ENCODE data around the gene SALL3.

SALL3 gene

DNA sequence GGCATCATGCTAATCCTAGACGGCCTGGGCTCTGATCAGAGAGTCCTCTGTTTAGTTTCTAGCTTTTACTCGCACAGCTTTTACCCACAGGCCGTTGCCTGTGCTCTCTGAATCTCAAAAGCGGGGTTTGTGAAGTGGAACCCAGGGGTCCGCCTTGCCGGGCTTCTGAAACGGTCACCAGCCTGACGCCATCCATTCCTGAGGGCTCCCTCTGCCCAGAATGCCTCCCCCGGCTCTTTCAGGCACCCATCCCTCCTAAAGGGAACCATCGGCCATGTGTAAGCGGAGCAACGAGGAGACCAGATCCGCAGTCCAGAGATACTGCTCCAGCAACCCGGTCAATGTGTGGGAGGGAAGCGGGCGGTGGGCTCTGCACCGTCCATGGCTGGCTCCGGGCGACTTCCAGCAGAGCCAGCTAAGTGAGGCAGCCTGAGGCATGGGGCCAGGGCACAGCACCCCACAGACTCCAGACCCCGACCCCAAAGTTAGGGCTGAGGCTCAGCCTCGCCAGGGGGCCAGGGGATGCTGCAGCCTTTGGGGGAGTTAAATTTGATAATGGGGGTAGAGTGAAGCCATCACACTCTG lies 28.8 kb downstream of the SALL3 start:
- no peak for DNase-seq

DNA sequence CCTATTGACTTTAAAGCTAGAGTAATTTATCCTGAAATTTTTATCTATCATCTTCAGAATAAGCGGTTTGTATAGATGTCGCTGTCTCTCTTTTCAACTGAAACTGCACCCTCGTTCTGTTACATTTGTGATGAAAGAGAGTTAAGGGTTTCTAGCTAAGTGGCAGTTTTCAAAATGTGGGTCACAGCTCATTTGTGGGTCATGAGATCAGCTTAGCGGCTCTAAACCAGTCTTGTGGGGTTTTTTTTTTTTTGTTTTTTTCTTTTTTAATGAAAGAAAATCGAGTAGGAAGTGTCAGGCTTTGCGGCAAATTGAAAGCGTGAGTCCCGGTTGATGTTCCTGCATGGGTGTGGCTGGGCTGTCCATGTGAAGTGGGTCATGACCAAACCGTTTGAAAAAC lies 31.2 kb downstream of the SALL3 start:
- DNase-seq: no peak

DNA sequence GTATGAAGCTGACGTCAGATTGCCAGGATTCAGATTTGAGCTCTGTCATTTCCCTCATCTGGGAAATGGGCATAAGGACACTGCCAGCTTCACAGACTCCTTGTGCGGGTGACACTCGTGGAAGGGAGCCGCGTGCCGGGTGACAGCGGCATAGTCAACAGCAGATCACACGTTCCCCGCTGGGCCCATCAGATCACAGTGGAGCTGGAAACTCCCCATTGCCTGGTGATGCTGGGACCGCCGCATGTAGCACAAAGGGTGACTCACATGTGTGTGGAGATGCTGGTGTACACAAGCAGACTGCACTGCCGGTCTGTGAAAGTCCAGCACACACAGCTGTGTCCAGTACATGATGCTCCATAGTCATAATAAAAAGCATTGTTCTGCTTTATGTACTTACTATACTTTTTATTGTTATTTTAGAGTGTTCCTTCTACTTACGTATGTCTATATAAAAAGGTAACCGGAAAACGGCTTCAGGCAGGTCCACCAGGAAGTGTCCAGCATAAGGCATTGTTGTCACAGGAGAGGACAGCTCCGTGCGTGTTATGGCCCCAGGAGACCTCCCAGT lies 31.8 kb downstream of the SALL3 start:
- DNase-seq: no peak

DNA sequence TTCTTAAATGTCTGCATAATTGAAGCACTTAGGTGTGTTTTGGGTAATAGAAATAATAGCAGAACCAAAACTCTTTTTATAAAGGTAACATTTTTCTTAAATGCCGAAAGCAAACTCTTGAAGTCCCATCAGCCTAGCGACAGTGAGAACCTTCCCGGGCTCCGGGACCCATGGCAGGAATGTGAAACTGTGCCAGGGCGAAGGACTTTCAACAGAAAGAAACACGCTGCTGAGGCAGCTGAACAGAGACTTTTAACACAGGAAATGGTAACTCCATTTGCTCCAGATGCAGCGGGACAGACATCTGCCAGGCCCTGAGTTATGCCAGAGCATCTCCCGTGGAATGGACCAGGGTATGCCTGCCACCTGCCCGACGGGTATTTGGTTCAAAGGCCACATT lies 34.3 kb downstream of the SALL3 start:
- DNase-seq: no peak

DNA sequence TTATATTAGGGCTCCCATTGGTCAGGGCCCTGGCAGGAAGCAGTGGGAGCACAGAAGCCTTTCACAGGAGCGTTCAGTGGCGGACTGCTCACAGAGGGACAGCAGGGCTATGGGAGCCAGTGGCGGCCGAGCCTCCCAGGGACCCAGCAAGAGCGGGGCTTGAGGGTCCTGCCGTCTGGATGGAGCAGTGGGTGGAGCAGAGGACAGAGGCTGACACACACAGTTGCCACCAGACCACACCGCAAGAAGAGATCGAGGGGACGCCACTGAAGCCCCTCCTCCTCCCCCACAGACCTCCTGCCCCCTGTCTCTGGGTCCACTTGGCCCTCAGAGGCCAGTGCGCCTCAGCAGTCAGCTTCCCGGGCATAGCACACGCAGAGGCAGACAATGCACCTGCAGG lies 39.3 kb downstream of the SALL3 start:
- no peak for DNase-seq

DNA sequence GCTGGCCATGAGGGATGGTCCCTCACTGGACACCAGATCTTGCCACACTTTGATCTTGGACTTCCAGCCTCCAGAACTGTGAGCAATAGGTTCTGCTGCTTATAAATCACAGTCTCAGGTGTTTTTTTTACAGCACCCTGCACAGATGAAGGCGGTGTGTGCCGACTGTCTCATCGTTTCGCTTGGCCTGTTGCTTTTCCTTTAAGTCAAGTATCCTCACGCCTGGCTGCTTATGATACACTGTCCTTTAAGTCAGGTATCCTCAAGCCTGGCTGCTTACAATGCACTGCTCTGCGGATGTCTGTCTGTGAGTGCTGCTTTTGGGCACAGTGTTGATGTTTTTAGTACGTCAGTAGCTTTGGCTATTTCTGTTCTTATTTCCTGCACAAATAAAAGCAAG lies 40.3 kb downstream of the SALL3 start:
- no peak for DNase-seq

DNA sequence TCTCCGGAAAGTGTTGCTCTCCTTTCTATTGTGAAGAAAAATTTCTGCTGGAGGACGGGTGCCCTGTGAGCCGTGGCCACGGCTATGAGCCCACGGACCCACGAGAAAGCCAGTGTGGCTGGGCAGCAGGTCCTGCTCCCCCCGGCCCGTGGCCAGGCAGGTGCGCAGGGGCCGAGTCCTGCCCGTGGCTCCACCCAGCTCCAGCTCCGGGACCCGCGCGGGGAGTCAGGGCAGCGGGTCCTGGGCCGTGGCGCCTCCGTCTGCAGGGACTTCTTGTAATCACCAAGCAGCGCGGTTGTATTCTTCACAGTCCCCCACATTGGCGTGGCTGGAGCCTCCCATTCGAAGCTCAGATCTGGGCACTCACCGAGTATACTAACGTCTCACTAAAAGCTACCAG lies 43.0 kb downstream of the SALL3 start:
- DNase-seq: no peak

DNA sequence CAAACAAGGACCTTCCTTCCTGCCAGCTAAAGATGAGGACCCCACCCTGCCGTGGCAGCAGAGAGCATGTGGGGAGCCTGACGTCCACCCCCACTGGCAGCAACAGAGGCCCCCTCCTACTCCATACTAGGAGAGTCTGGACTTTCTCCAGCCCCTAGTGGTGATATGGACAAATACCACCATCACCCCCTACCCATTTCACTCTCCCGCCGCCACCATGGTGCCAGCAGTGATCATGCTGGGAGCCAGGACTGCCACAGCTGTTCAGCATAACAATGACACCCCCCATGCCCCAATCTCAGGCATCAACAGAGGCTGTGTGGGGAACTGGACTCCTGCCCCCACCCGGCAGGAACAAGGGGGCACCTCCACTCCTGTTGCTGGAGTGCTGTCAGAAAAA lies 46.9 kb downstream of the SALL3 start:
- DNase-seq: no peak

DNA sequence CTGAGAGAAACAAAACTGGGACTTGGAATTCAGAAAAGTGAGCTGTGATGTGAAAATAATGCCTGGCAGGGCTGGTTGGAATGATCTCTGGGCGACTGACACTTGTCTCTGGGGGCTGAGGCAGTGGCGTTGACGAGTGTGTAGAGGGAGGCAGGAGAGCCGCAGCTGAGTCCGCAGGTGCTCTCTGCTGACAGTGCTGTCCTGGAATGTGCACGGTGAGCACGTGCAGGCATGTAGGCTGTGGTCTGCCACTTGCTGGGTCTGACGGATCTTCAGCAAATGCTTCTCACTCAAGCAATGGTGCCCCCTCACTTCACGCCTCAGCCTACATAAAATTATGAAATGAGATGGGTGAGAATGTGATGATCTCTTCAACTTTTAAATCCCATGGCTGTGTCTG lies 51.1 kb downstream of the SALL3 start:
- DNase-seq: no peak

DNA sequence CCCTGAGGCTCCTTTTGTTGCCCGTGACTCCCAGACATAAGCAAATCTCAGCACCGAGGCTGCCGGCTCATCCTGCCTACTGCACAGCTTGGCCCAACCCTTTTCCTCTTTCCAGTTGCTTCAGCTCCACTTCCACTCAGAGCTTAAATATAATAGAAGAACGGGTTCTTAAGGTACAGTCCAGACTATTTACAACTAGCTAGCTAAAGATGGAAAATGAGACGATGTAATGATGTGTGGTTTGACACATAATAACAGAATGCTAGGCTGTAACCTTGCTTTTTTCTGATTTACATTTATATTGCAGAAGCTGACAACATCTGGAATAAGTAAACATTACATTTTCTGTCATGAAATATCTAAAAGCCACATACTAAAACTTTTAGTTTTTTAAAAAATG lies 62.7 kb downstream of the SALL3 start:
- DNase-seq: no peak

DNA sequence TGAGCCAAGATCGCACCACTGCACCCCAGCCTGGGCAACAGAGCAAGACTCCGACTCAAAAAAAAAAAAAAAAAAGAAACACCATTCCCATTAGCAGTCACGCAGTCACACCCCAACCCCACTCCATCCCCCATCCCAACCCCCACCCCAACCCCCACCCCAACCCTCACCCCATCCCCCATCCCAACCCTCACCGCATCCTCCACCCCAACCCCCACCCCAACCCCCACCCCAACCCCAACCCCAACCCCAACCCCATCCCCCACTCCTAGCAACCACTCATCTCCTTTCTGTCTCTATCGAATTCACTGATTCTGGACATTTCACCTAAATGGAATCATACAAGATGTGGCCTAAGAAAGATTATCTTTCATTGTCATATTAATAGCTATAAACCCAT lies 63.7 kb downstream of the SALL3 start:
- DNase-seq: no peak

DNA sequence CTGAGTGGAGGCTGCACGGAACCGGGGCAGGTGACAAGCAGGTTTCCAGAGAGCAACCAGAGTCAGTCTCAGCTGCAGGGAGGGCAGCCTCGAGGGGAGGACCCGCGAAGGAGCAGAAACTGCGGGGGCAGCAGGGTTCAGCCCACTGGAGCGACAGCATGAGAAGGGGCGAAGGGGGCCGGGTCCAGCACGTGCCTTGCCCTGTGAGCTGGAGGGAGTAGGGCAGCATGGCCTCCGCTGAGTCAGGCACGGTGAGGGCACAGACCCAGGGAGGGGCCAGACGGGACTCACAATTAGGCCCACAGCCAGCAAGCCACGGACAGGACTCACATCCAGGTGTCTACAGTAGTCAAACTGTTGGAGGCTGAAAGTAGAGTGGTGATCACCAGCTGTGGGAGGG lies 66.9 kb downstream of the SALL3 start:
- no peak for DNase-seq

DNA sequence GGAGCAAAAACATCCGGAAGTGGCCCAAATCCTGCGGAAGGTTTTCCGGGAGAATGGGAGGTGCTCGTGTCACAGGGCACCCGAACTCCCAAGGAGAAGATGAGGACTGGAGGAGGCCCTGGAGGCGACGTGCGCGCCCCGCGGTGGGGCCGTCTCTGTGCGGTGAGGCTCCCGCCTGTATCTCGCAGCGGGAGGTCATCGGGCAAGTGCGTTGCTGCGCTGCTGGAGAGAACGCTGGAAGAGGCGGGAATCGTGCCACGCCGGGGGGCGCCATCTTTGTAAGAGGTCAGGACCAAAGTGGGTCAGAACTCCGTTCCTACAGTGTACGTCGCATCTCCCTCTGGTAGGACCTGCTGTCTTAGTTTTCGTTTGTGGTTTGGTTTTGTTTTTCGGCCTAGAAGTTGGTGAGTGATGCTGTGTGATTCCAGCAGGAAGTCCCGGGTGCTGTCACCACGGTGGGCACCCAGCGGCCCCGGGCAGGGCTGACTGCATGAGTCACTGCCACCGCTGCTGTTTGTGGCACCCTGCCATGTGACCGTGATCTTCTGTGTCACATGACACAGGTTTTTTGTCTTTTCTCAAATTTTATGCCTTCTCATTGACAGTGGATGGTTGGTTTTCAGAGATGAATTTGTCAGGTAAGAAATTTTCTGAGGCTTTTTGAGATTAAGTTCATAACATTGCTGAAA lies 68.1 kb downstream of the SALL3 start:
- DNase-seq: no peak

DNA sequence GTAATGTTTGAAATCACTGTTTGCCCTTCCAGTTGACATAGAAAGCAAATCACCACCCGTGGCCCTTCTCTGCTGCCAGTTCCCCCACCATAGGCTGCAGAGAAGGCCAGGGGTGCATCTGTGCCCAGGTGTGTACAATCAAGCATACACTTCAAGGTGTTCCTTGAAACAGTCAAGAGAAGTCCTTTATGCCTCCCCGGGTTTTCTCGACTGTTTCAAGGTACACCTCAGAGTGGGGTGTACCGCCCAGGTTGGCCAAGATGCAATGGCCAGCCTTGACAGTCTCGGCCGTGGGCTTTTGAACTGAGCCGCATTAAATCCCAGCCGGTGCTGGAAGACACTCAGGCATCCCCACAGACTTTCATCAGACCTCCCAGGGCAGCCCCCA lies 68.6 kb downstream of the SALL3 start:
- DNase-seq: no peak

DNA sequence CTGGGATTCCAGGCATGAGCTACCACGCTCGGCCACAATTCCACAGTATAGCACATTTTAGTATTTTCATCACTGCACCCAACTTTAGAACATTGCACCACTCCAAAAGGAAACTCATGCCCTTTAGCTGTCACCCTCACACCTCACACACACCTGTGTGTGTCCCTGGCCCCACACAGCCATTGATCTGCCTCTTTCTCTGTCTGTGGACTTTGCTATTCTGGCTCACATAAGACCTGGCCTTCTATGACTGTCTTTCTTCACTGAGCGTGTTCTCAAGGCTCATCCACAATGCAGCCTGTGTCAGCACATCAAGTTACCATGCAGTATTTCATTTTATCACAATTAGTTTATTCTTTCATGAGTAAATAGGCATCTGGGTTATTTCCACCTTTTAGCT lies 69.9 kb downstream of the SALL3 start:
- DNase-seq: no peak
